ENCODE data around the gene ADGRB3.

Gene ADGRB3

DNA sequence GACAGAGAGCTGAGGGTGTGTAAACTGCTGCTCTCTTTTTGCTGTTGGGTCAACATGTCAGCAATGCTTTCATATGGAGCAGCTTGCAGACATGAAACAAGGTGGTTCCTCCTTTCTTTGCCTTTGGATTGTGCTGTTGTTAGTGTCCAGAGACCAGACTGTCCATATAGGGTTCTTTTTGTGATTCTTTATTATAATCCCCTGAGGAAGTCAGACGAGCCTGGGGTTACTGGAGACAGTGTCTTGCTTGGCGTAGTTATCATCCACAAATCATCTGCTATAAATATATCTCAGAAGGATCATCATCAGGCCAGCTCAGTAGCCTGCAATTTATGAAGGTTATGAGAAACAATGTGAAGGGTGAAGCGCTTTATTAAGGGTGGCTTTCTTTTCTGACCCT is 2.3 kb upstream of the ADGRB3 start:
- H3K4me3 ChIP-seq (ENCODE audit: low read length) = no peak overlapping the region
- DNase-seq = no peak

GRCh38 chr6:68633281-68633971 is 1.7 kb upstream of the ADGRB3 start:
- Histone ChIP-seq H3F3A (ENCODE audit: insufficient read depth, low read length) (peaks cover 6% of the 10 kb centered on the region; the same call in 1 of the 2 replicates), H3K9ac (ENCODE audit: low read length) (no peak overlapping the region), H3K9me3 (replicated peaks; ENCODE audit: insufficient read depth, low read length) (no peaks in the 10 kb centered on the region), H4K20me1 (ENCODE audit: insufficient read depth, low read length) (no peaks in the 10 kb centered on the region), H3K4me3 (ENCODE audit: low read length) (peak overlapping the region; percentile 88; the same call in 1 of the 2 replicates), H3K27ac (ENCODE audit: low read length) (no peak overlapping the region), H3K27me3 (replicated peaks; ENCODE audit: insufficient read depth, low read length) (no peaks in the 10 kb centered on the region), H3K4me1 (ENCODE audit: low read length) (peaks cover 3% of the 10 kb centered on the region; the same call in 1 of the 2 replicates), H3K36me3 (replicated peaks; ENCODE audit: insufficient read depth, low read length) (no peaks in the 10 kb centered on the region), H3K4me2 (ENCODE audit: low read depth, low read length) (peak overlapping the region; percentile 56), H3K79me2 (ENCODE audit: low read length) (no peaks in the 10 kb centered on the region), H2AFZ (ENCODE audit: low read length) (peak overlapping the region; percentile 97; the same call in 1 of the 2 replicates), H3K9me2 (replicated peaks; ENCODE audit: insufficient read depth, low read length) (no peaks in the 10 kb centered on the region)
- no peak for DNase-seq
- TF ChIP-seq, protein P1, sequence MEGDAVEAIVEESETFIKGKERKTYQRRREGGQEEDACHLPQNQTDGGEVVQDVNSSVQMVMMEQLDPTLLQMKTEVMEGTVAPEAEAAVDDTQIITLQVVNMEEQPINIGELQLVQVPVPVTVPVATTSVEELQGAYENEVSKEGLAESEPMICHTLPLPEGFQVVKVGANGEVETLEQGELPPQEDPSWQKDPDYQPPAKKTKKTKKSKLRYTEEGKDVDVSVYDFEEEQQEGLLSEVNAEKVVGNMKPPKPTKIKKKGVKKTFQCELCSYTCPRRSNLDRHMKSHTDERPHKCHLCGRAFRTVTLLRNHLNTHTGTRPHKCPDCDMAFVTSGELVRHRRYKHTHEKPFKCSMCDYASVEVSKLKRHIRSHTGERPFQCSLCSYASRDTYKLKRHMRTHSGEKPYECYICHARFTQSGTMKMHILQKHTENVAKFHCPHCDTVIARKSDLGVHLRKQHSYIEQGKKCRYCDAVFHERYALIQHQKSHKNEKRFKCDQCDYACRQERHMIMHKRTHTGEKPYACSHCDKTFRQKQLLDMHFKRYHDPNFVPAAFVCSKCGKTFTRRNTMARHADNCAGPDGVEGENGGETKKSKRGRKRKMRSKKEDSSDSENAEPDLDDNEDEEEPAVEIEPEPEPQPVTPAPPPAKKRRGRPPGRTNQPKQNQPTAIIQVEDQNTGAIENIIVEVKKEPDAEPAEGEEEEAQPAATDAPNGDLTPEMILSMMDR (IDR thresholded peaks at IDR 0.05; ENCODE audit: low read length) = no peak
- no peak for TF ChIP-seq EZH2phosphoT487 (IDR thresholded peaks at IDR 0.05; ENCODE audit: low read length)

More for the DNA sequence above, 2.3 kb upstream of the ADGRB3 start:
- Histone ChIP-seq H3K27ac (ENCODE audit: low read length) (no peak overlapping the region), H3K27me3 (replicated peaks; ENCODE audit: insufficient read depth, low read length) (no peaks in the 10 kb centered on the region), H2AFZ (ENCODE audit: low read length) (no peak overlapping the region), H3K9me3 (replicated peaks; ENCODE audit: insufficient read depth, low read length) (no peaks in the 10 kb centered on the region), H3K4me1 (ENCODE audit: low read length) (peaks cover 3% of the 10 kb centered on the region; the same call in 1 of the 2 replicates), H3K36me3 (replicated peaks; ENCODE audit: insufficient read depth, low read length) (no peaks in the 10 kb centered on the region), H3F3A (ENCODE audit: insufficient read depth, low read length) (peaks cover 6% of the 10 kb centered on the region; the same call in 1 of the 2 replicates), H4K20me1 (ENCODE audit: insufficient read depth, low read length) (no peaks in the 10 kb centered on the region), H3K9ac (ENCODE audit: low read length) (no peak overlapping the region), H3K9me2 (replicated peaks; ENCODE audit: insufficient read depth, low read length) (no peaks in the 10 kb centered on the region), H3K79me2 (ENCODE audit: low read length) (no peaks in the 10 kb centered on the region), H3K4me2 (ENCODE audit: low read depth, low read length) (no peak overlapping the region)
- TF ChIP-seq, protein P1 (IDR thresholded peaks at IDR 0.05; ENCODE audit: low read length) = no peak
- TF ChIP-seq EZH2 (optimal IDR thresholded peaks at IDR 0.05; ENCODE audit: low read depth, low read length) (no peak), EZH2phosphoT487 (IDR thresholded peaks at IDR 0.05; ENCODE audit: low read length) (no peak)

- TF ChIP-seq EZH2phosphoT487 (IDR thresholded peaks at IDR 0.05; ENCODE audit: low read length) (no peak), EZH2 (optimal IDR thresholded peaks at IDR 0.05; ENCODE audit: low read depth, low read length) (no peak)
- TF ChIP-seq, protein P1 (IDR thresholded peaks at IDR 0.05; ENCODE audit: low read length) = no peak
- Histone ChIP-seq H3K27ac (ENCODE audit: low read length) (peak overlapping the region; percentile 33; the same call in 1 of the 2 replicates), H3K4me2 (ENCODE audit: low read depth, low read length) (peak overlapping the region; percentile 56), H3K27me3 (replicated peaks; ENCODE audit: insufficient read depth, low read length) (no peaks in the 10 kb centered on the region), H3K36me3 (replicated peaks; ENCODE audit: insufficient read depth, low read length) (no peaks in the 10 kb centered on the region), H3K9me3 (replicated peaks; ENCODE audit: insufficient read depth, low read length) (no peaks in the 10 kb centered on the region), H2AFZ (ENCODE audit: low read length) (peak overlapping the region; percentile 97), H3F3A (ENCODE audit: insufficient read depth, low read length) (peaks cover 6% of the 10 kb centered on the region; the same call in 1 of the 2 replicates), H3K9ac (ENCODE audit: low read length) (peak overlapping the region; percentile 65), H4K20me1 (ENCODE audit: insufficient read depth, low read length) (no peaks in the 10 kb centered on the region), H3K4me3 (ENCODE audit: low read length) (peak overlapping the region; percentile 88), H3K9me2 (replicated peaks; ENCODE audit: insufficient read depth, low read length) (no peaks in the 10 kb centered on the region), H3K4me1 (ENCODE audit: low read length) (peaks cover 3% of the 10 kb centered on the region; the same call in 1 of the 2 replicates), H3K79me2 (ENCODE audit: low read length) (no peaks in the 10 kb centered on the region)
- peak; percentile 13 for DNase-seq
Observed at GRCh38 chr6:68633972-68634725, 933 bp upstream of the ADGRB3 start.
